Measurements from ENCODE around the gene NBEAL1. TPM values are rescaled to one million over a fixed set of nuclear protein-coding genes. Genes with fewer than 3 reads are reported as not detected.

The NBEAL1 gene
- total and polyA plus RNA-seq, 2 of the 8 experiments (the other 6 are each of a cell fraction or from before 2014, with no cell fraction given) = 2.3 to 10.7 TPM

DNA sequence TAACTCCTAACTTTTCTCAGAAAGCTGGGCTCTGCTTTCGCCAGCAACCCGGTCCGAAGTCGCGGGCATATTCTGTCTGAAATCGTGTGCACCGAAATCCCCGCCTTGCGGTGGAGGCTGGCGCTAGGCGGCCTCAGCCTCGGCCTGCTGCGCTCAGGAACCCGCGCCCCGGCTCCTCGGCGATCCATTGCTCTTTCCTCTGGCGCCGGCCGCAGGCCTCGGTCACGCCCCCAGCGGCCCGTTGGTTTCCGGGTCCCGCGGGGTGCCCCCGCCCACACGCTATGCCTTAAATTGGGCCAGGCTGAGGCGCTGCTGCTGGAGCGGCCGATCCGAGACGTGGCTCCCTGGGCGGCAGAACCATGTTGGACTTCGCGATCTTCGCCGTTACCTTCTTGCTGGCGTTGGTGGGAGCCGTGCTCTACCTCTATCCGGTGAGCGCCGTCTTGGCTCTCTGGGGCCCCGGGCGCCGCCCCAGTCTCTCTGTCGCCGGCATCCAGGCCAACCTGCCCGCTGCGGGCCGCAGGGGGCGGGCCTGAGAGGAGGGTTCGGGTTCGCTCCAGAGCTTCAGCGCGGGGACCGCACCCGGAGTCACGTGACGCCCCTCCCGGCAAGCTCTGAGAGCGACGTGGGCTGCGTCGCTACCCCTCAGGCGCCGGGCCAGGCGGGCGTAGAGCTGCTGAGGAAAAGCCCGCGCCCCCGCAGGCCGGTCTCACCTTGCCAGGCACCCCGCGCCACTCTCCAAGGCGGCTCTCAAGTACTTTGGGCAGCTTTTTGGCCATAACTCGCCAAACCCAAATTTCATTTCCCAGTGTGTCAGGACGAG, 224.2 kb downstream of the NBEAL1 start, which contains the start of gene CYP20A1 (continued):
- TF ChIP-seq RXRA (IDR thresholded peaks at IDR 0.05; ENCODE audit: insufficient read depth, low read depth, low read length) (no peak), JUN (IDR thresholded peaks at IDR 0.05; ENCODE audit: low read depth, low read length) (no peak), SP1 (IDR thresholded peaks at IDR 0.05; ENCODE audit: low read depth, low read length) (peak; percentile 37), ASH2L (IDR thresholded peaks at IDR 0.05; ENCODE audit: low read length) (peak; percentile 96), POU5F1 (IDR thresholded peaks at IDR 0.05; ENCODE audit: low read depth, low read length) (no peak), CHD1 (IDR thresholded peaks at IDR 0.05; ENCODE audit: low read depth, low read length) (no peak), NANOG (IDR thresholded peaks at IDR 0.05; ENCODE audit: insufficient read depth, low read depth, low read length, poor library complexity, severe bottlenecking) (no peak), TCF12 (IDR thresholded peaks at IDR 0.05; ENCODE audit: low read depth, low read length) (peak; percentile 11; the same call in 1 of the 2 replicates), HDAC6 (IDR thresholded peaks at IDR 0.05; ENCODE audit: low read depth, low read length) (no peak), TBP (IDR thresholded peaks at IDR 0.05; ENCODE audit: low read depth, low read length) (peak; percentile 87; the same call in 1 of the 2 replicates), HDAC2 (IDR thresholded peaks at IDR 0.05; ENCODE audit: borderline replicate concordance in 1 of 2, low read depth in 2 of 2, low read length in 2 of 2) (peak in 1 of 2 experiments; percentile 69; a peak in 1 of 4 replicates)
- TF ChIP-seq, protein P1, sequence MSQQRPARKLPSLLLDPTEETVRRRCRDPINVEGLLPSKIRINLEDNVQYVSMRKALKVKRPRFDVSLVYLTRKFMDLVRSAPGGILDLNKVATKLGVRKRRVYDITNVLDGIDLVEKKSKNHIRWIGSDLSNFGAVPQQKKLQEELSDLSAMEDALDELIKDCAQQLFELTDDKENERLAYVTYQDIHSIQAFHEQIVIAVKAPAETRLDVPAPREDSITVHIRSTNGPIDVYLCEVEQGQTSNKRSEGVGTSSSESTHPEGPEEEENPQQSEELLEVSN (IDR thresholded peaks at IDR 0.05) = peak; percentile 70
